Calu3 (cell line): ENCODE measurements around the gene ZNF275. TPM values are rescaled to one million over a fixed set of nuclear protein-coding genes. Genes with fewer than 3 reads are reported as not detected.
"Not testable (repeated sequence)": the region's sequence is repeated elsewhere in the genome, so short reads cannot be mapped to it uniquely, and the experiment has no call there.

Experiments
- Bru-seq: library from RNA; stranded (reverse); fragments of 400-500 nt; gene quantifications from one replicate; lab custom pipeline; 2021; lab: Mats Ljungman, UMichigan
- BruChase-seq, 2 experiments: library from RNA; stranded (reverse); fragments of 400-500 nt; gene quantifications; one replicate each; lab custom pipeline; 2021; lab: Mats Ljungman, UMichigan
- BruUV-seq: library from RNA; stranded (reverse); fragments of 400-500 nt; replicated peaks from 2 replicates; lab custom pipeline; 2021; lab: Mats Ljungman, UMichigan
- CTCF ChIA-PET: fragments of 300-600 bp; sonication (Branson Sonifier 250); formaldehyde crosslinking; loops from one replicate; lab custom pipeline; 2022; ENCODE audit warnings: antibody characterized with exemption; lab: Charles Lee
- DNase-seq: peaks from one replicate; pipeline ENCODE4 v3.0.0; 2022
- H3K27ac Mint-ChIP-seq: one replicate; pipeline ENCODE4 v1.8.0; 2022; ENCODE audit warnings: mixed read lengths; ENCODE audit not compliant: unreplicated experiment
- H3K27me3 Mint-ChIP-seq: one replicate; pipeline ENCODE4 v1.8.0; 2022; ENCODE audit warnings: mixed read lengths; ENCODE audit not compliant: unreplicated experiment
- H3K36me3 Mint-ChIP-seq: one replicate; pipeline ENCODE4 v1.8.0; 2022; ENCODE audit warnings: mild to moderate bottlenecking, moderate library complexity, mixed read lengths; ENCODE audit not compliant: insufficient read depth, unreplicated experiment
- H3K4me1 Mint-ChIP-seq: one replicate; pipeline ENCODE4 v1.8.0; 2022; ENCODE audit warnings: mild to moderate bottlenecking, low read depth, mixed read lengths; ENCODE audit not compliant: unreplicated experiment
- H3K4me3 Mint-ChIP-seq: one replicate; pipeline ENCODE4 v1.8.0; 2022; ENCODE audit warnings: mild to moderate bottlenecking, low read depth, moderate library complexity, mixed read lengths; ENCODE audit not compliant: unreplicated experiment
- H3K9me3 Mint-ChIP-seq: one replicate; pipeline ENCODE4 v1.8.0; 2022; ENCODE audit warnings: low read depth, mixed read lengths; ENCODE audit not compliant: unreplicated experiment
- intact Hi-C: fragments of 100-400 bp; cut with micrococcal nuclease; formaldehyde crosslinking; loops from one replicate; pipeline ENCODE4 v1.10.0; 2022; ENCODE audit not compliant: unreplicated experiment
- long read RNA-seq: library from polyadenylated mRNA; stranded (forward); transcript quantifications from one replicate; pipeline ENCODE4 v2.0.0, GENCODE V29; 2022
- total RNA-seq: library from RNA; stranded (reverse); gene quantifications from 2 replicates; pipeline ENCODE4 v1.2.3, GENCODE V29; 2022
- TF ChIP-seq, protein P1 (sequence below): fragments of 200-600 bp; IDR thresholded peaks from one replicate; pipeline ENCODE4 v1.8.0; 2022; ENCODE audit warnings: antibody characterized with exemption; ENCODE audit not compliant: unreplicated experiment

Gene ZNF275, protein sequence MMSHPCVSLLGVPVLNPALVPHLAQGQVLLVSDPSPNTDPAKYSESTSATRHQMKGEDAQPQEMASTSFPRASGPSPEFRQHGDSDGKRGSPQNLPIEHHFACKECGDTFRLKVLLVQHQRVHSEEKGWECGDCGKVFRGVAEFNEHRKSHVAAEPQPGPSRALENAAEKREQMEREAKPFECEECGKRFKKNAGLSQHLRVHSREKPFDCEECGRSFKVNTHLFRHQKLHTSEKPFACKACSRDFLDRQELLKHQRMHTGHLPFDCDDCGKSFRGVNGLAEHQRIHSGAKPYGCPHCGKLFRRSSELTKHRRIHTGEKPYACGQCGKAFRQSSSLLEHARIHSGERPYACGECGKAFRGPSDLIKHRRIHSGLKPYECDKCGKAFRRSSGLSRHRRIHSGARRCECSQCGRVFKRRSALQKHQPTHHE
- total RNA-seq (6.6 and 7.4 TPM in 2 replicates), Bru-seq, nascent RNA (percentile 66 among the genes with signal in this experiment), BruChase-seq, experiment 1, labeled RNA remaining after a 6-hour chase (percentile 54 among the genes with signal in this experiment), BruChase-seq, experiment 2, labeled RNA remaining after a 2-hour chase (percentile 78 among the genes with signal in this experiment)
- long read RNA-seq, partial matches to known transcripts = 1 of 2 reads
- long read RNA-seq, other reads (novel, unspliced or antisense) = 1 of 2 reads

DNA sequence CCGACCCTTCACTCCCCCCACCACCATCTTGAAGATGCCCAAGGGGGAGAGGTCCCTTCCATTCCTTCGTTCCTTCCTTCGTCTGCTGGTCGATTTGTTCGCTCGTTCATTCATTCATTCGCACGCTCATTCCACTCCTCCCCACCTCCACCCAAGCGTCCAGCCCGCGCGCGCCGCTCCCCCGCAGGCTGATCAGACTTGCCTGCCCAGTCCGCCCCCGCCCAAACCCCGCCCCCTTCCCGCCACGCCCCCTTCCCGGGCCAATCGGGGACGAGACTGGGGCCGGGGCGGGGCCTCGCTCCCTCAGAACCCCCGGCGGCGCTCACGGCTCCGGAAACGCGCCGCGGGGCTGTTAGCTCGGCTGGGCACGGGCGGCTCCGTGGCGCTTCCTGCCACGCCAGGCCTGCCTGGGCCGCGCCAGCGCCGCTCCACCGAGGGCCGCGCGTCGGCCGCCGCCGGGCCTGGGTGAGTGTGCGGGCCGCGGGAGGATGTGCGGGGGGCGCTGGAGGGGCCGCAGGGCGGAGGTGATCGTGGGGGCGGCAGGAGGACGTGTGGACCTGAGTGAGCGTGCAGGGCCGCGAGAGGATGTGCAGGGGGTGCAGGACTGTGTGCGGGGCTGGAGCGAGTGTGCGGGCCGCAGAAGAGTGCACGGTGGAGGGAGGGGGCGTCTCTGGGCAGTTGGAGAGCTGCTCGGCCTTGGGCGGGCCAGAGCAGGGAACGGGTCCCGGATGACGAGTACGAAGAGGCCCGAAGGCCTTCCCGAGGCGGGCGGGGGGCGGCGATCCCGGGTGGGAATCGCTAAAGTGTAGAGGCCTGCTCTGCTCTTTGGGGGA, at the start of gene ZNF275:
TSS of gene ZNF275 (plus strand) at position 333 of the 833 bp plus-strand sequence. CDS start 2,527 bp downstream, outside the sequence.
- Mint-ChIP-seq H3K27ac (no peak within 1 kb of the TSS), H3K9me3 (no peaks in the 10 kb centered on the region), H3K4me3 (peak within 1 kb of the TSS; percentile 68), H3K36me3 (peaks cover 25% of the 10 kb centered on the region), H3K4me1 (no peaks in the 10 kb centered on the region), H3K27me3 (peaks cover 36% of the 10 kb centered on the region)
- TF ChIP-seq, protein P1, sequence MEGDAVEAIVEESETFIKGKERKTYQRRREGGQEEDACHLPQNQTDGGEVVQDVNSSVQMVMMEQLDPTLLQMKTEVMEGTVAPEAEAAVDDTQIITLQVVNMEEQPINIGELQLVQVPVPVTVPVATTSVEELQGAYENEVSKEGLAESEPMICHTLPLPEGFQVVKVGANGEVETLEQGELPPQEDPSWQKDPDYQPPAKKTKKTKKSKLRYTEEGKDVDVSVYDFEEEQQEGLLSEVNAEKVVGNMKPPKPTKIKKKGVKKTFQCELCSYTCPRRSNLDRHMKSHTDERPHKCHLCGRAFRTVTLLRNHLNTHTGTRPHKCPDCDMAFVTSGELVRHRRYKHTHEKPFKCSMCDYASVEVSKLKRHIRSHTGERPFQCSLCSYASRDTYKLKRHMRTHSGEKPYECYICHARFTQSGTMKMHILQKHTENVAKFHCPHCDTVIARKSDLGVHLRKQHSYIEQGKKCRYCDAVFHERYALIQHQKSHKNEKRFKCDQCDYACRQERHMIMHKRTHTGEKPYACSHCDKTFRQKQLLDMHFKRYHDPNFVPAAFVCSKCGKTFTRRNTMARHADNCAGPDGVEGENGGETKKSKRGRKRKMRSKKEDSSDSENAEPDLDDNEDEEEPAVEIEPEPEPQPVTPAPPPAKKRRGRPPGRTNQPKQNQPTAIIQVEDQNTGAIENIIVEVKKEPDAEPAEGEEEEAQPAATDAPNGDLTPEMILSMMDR = no peak
- intact Hi-C loops = no loop called here
- DNase-seq = peak; percentile 83
- BruUV-seq = no TSS peak
- CTCF ChIA-PET = no interaction called here

DNA sequence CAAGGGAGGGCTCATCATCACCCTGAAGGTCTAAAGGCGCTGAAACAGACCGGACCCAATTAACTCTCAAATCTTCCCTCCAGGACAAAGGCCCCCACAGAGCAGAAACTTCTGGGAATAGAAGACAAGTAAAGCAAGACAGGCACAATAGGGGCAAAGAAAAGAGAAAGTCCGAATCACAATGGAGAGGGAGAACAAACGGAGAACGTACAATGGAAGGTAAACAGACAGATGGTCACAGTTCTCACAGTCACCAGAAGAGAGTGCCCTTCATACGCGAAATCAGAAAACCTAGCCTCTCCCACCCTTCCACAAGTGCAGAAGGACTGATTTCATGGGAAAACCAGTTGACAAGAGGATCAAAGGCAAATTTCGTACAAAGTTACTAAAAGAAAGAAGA, 48.3 kb upstream of the ZNF275 start:
- H3K4me3 Mint-ChIP-seq, DNase-seq, H3K36me3 Mint-ChIP-seq, H3K9me3 Mint-ChIP-seq, H3K27ac Mint-ChIP-seq, H3K27me3 Mint-ChIP-seq, CTCF ChIA-PET, H3K4me1 Mint-ChIP-seq, BruUV-seq, intact Hi-C loops: not testable (repeated sequence)

DNA sequence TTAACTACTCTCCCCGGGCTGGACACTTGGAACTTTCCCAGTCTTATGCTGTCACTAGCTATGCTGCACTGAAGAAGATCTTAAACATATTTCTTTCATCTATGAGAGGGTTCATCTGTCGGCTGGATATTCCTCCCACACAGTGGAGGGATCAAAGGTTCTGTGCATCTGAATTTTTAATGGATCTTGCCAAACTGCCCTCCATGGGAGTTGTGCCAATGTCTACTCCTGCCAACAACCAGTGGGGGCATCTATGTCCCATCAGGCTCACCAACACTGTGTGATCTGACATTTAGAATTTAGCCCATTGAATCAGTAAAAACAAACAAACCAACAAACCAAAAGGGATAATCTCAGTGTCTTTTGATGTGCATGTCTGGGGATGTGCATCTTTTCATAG, 45.1 kb upstream of the ZNF275 start:
- H3K27ac Mint-ChIP-seq, intact Hi-C loops, CTCF ChIA-PET, H3K9me3 Mint-ChIP-seq, H3K4me1 Mint-ChIP-seq, H3K4me3 Mint-ChIP-seq, H3K36me3 Mint-ChIP-seq, BruUV-seq, DNase-seq, H3K27me3 Mint-ChIP-seq: not testable (repeated sequence)

DNA sequence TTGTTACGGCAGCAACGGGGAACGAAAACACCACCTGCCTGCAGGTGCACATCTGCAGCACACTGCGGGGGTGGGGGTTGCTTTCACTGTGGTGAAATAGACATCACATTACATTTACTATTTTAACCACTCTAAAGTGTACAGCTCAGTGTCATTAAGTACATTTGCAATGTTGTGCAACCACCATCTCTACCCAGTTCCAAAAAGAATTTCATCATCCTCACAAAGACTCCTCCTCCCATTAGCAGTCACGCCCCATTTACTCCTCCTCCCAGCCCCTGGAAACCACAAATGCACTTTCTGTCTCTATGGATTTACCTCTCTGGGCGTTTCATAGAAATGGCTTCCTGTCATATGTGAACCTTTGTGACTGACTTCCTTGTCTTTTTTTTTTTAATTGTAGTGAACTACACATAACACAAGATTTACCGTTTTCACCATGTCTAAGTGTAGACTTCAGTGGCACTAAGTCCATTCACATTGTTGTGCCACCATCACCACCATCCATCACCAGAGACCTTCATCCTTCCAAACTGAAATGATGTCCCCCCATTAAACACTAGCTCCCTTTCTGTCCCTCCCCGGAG, 40.4 kb upstream of the ZNF275 start:
- DNase-seq = not testable (repeated sequence)

DNA sequence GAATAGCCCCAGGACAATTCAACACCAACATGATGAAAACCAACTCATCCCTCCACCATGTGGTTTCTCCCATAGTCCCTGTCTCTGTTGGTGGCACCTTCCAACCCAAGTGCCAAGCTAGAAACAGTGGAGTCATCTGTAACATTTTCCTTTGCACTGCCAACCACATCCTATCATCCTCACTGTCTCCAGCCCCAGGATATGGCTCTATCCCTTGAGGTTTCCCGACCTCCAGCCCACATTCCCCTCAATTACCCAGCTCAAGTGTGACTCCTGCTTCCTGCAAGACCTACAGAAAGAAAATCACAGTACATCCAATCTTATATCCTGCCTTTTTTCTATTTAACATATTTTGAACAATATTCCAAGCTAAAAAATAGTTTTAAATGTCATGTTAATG, 36.6 kb upstream of the ZNF275 start:
- no peaks in the 10 kb centered on the region for H3K4me1 Mint-ChIP-seq
- CTCF ChIA-PET = no interaction called here
- BruUV-seq = no TSS peak
- no peak overlapping the region for H3K27ac Mint-ChIP-seq
- H3K4me3 Mint-ChIP-seq = no peak overlapping the region
- H3K9me3 Mint-ChIP-seq = no peaks in the 10 kb centered on the region
- DNase-seq = no peak
- intact Hi-C loops = no loop called here
- H3K36me3 Mint-ChIP-seq = no peaks in the 10 kb centered on the region
- H3K27me3 Mint-ChIP-seq = peaks cover 90% of the 10 kb centered on the region
- TF ChIP-seq, protein P1 = no peak

More for the DNA sequence above, 40.4 kb upstream of the ZNF275 start:
- H3K4me3 Mint-ChIP-seq, CTCF ChIA-PET, H3K9me3 Mint-ChIP-seq, BruUV-seq, H3K36me3 Mint-ChIP-seq, intact Hi-C loops, H3K27ac Mint-ChIP-seq, H3K4me1 Mint-ChIP-seq: not testable (repeated sequence)
- peaks cover 52% of the 10 kb centered on the region for H3K27me3 Mint-ChIP-seq
